ENCODE data around the gene PPP1R10.

The PPP1R10 gene

GRCh38 chr6:30599625-30600324 is 17.3 kb downstream of the PPP1R10 start:
- no peak for DNase-seq

- DNase-seq: no peak
These were observed 18.0 kb downstream of the PPP1R10 start for GRCh38 chr6:30598912-30599624.

- DNase-seq: peak in 41 of 56 donors; percentile 1 to 88 (median 39)
These were observed 19.5 kb downstream of the PPP1R10 start for GRCh38 chr6:30597315-30598144.

GRCh38 chr6:30592287-30592686 is 24.8 kb downstream of the PPP1R10 start:
- no peak for DNase-seq

- DNase-seq: no peak
These were observed 26.0 kb downstream of the PPP1R10 start for GRCh38 chr6:30591008-30591407.

- no peak for DNase-seq
These were observed 26.5 kb downstream of the PPP1R10 start for GRCh38 chr6:30590509-30590908.

- no peak for DNase-seq
These were observed 27.2 kb downstream of the PPP1R10 start for GRCh38 chr6:30589754-30590358.

- no peak for DNase-seq
These were observed 33.1 kb downstream of the PPP1R10 start for GRCh38 chr6:30583921-30584320.

- DNase-seq: no peak
These were observed 39.0 kb downstream of the PPP1R10 start for GRCh38 chr6:30578051-30578450.

GRCh38 chr6:30573113-30573512 is 43.9 kb downstream of the PPP1R10 start:
- no peak for DNase-seq

- no peak for DNase-seq
These were observed 44.9 kb downstream of the PPP1R10 start for GRCh38 chr6:30572148-30572547.

GRCh38 chr6:30571762-30572082 is 45.3 kb downstream of the PPP1R10 start:
- peak in 1 of 56 donors; percentile 37 for DNase-seq

GRCh38 chr6:30571075-30571761 is 45.8 kb downstream of the PPP1R10 start, which contains the start of gene ABCF1:
Gene ABCF1, plus strand, starts transcription at chr6:30571442. Its CDS starts 46 bp downstream, at chr6:30571488.
- DNase-seq: peak; percentile 51 to 100 (median 95)

- peak in 8 of 56 donors; percentile 31 to 73 (median 47) for DNase-seq
These were observed 46.3 kb downstream of the PPP1R10 start for GRCh38 chr6:30570740-30571074.

GRCh38 chr6:30570263-30570662 is 46.8 kb downstream of the PPP1R10 start:
- DNase-seq: no peak

- DNase-seq: peak in 3 of 56 donors; percentile 0 to 7 (median 5)
These were observed 48.8 kb downstream of the PPP1R10 start for GRCh38 chr6:30568245-30568644.

GRCh38 chr6:30565772-30566171 is 51.3 kb downstream of the PPP1R10 start:
- no peak for DNase-seq

- DNase-seq: no peak
These were observed 52.9 kb downstream of the PPP1R10 start for GRCh38 chr6:30564114-30564513.

GRCh38 chr6:30562470-30563425 is 54.3 kb downstream of the PPP1R10 start:
- DNase-seq: no peak

- no peak for DNase-seq
These were observed 56.1 kb downstream of the PPP1R10 start for GRCh38 chr6:30560930-30561329.
